HG02970 (cell line): ENCODE data around the gene NFATC1.

Experiments
- ATAC-seq: cut with Tn5 transposase; IDR thresholded peaks from one replicate; pipeline ENCODE4 v1.9.1; 2021; ENCODE audit warnings: mild to moderate bottlenecking, moderate library complexity, moderate number of reproducible peaks; ENCODE audit not compliant: unreplicated experiment, low FRiP score

Gene NFATC1

GRCh38 chr18:79452190-79452990, 56.7 kb downstream of the NFATC1 start:
- no peak for ATAC-seq

DNA sequence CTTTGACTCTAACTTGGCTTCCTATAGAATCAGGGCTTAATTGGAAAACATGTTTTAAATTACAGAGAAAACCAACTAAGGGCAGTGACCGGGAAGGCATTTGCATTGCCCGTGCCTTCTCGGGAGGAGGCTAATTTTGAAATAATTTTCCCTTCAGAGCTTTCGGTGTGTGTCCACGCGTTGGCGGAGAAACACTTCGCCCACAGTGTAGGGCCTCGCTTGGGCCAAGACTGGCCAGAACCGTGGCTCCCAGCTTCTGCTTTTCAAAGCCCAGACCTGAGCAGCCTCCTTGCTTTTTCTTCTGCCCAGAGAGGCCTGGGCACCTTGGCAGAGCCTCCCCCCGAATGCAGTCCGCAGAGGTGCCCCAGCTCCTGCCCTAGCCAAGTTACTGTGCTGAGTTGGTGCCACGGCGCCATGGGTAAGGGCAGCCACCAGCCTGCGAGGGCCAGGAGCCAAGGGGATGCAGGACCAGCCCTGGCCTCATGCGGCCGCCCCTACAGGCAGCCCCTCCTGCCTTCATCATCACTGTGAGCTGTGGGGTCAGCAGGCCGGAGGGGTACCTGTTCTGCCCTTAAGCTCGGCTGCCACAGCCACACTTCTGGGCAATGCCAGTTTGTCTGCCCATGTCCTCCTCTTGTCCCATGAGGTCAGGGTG, 57.4 kb downstream of the NFATC1 start:
- ATAC-seq = no peak

DNA sequence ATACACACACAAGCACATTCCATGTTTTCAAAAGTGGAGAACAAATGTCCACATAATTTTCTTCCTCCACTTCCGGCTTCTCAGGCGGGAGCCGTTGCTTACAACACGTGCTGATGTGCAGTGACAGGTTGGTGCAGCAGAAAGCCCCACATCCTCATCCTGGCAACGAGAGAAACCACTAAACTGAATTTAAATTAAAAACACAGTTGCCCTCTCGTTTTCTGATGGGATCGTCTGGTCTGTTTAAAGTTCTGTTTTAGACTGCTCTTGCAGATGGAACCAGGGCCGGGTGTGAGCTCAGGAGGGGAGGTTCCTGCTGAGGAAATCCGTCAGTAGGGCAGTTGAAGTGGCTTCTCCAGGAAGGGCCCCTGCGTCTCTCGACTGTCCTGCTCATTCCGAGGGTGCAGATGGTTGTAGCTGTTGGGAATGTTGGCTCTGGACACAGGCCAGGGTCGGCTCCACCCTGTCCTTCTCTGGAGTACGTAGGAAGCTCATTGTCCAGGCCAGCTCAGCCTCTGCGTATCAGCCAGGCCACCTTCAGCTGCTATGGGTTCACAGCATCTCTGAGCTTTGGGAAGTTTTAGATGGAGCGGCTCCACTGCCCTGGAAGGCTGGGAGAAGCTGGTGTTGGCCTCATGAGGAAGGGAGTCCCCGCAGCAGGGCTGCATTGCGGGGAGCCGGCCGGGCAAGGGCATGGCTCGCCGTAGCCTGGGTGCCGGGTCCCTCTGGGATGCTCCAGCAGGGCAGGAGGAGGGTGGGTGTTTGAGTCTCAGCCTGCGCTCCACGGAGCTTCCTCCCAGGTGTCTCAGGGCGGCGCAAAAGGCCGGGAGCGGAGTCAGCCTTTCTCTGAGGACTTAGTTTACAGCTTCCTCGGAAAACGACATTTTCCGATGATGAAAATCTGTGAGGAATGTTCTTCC, 58.3 kb downstream of the NFATC1 start:
- no peak for ATAC-seq

DNA sequence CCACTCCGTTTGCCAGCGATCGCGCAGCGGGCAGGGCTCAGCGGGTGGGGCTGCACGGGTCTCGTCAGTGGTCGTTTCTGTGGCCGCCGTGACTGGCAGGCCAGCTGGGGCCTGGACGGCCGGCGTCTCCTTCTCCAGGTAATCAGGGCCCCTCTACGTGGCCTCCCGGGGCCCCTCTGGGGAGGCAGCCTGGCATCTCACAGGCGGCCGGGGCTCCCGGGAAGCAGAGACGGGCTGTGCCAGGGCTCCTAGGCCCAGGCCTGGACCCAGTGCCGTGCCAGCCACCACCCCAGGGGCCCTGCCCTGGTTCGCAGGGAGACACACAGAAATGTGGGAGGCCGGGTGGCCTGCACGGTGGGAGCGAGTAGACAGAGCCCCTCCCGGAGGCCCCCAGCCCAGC, 59.5 kb downstream of the NFATC1 start:
- no peak for ATAC-seq

- ATAC-seq = no peak
These were observed 60.6 kb downstream of the NFATC1 start for GRCh38 chr18:79456105-79456980.

- no peak for ATAC-seq
These were observed 61.5 kb downstream of the NFATC1 start for GRCh38 chr18:79457239-79457638.

DNA sequence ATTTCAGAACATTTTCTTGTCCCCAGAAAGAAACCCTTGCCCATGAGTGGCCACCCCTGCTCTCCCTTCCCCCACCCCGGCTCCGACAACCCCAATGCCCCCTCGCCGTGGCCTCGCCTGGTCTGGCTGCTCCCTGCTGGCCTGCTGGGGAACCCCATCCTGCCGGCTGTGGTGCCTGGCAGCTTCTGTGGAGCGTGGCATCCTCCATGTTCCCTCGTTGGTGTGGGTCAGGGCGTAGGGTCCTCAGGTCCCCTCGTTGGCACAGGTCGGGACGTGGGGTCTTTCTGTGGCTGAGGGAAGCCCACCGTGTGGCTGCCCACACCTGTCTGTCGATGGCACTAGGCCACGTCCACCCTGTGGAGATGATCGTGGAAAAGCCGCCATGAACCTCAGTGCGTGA, 61.9 kb downstream of the NFATC1 start:
- ATAC-seq = no peak

DNA sequence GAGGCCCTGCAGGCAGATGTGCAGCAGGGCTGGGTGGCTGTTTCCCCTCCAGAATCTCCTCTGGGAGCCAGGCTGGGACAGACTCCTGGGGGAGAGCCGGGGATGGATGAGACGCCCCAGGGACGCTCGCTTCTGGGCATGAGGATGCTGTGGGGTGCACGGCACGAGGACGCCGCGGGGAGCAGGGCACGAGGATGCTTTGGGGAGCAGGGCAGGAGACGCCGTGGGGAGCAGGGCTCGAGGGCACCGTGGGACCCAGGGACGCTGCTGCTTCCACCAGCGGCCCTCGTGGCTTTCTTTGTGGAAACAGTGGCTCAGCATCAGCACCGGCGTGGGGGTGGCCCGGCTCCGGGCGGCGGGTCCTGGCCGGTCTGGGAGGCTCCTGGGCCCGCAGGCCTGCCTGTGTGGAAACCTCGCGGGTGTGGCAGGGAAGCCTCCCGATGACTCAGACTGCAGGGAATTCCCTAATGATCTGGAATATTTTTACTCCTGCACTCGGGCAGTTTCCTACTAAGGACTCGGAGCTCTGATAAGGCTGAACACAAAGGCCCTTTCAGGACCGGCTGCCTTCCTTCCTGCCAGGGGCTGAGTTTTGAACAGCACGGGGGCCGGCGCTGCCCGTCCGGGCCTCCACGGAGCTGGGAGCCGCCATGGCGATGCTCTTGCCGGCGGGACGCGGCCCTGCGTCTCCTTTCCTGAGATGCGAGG, 62.6 kb downstream of the NFATC1 start:
- ATAC-seq = no peak

DNA sequence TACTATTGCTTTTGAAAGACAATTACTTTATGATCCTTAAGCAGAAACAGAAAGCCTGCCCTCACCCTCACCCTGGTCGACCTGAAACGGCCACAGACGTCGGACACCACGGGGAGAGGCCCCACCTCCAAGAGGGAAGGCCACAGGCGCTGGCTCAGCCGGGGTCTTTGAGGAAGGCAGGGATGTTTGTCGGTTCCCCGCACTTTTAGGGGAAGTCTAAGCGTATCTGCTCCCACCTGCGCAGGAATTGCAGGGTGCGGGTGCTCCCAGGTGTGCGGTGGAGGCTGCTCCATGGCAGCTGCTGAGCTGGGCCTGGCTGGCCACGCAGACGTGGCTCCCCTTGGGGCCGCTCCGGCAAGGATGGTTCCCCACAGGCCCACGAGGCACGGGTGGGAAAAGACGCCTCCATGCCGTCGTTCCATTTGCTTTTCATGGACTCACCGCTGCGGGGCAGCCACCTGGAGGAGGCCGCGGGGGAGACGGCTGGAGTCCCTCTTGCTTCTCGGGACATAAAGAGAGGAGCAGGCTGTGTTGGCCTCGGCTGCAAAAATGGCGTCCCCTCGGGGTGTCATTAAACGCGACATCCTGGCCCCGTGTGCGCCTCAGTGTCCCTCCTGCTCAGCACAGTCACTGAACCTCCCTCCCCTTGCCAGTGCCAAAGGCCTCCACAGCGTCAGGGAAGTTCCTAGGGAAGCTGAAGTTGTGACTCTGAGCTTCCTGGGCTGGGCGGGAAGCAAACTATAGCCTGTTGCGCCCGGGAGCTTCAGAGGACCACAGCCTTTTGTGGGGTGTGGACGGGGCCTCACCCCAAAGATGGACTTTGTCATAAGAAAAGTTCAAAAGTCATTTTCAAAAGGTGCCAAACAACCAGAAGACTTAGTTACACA, 63.4 kb downstream of the NFATC1 start:
- ATAC-seq = no peak

GRCh38 chr18:79459946-79460480, 64.3 kb downstream of the NFATC1 start:
- no peak for ATAC-seq

- no peak for ATAC-seq
These were observed 65.0 kb downstream of the NFATC1 start for GRCh38 chr18:79460481-79461300.

GRCh38 chr18:79461627-79462026, 65.9 kb downstream of the NFATC1 start:
- no peak for ATAC-seq

DNA sequence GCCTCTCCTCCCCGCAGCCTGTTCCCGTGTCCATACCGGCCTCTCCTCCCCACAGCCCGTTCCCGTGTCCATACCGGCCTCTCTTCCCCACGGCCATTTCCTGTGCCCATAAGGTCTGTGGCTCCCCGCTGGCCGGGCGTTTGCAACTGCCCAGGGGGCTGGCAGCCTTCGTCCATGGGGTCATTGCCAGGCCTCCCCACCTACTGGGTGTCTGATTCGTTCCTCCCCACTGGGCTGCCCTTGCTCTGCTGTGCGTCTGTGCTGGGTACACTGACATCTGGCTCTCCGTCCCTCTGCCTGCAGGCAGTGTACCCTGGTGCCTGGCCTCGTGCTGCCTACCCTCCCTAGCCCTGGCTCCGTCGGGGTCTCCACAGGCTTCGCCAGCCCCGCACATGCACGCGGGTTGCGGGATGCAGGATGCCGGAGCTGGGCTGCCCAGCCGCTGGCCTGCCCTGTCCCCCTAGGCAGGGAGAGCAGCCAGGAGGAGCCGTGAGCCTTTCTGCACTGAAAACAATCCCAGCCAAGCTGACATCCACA, 67.8 kb downstream of the NFATC1 start:
- ATAC-seq = no peak

GRCh38 chr18:79465392-79465991, 69.8 kb downstream of the NFATC1 start:
- ATAC-seq = no peak

- ATAC-seq = no peak
These were observed 70.9 kb downstream of the NFATC1 start for GRCh38 chr18:79466591-79466990.

DNA sequence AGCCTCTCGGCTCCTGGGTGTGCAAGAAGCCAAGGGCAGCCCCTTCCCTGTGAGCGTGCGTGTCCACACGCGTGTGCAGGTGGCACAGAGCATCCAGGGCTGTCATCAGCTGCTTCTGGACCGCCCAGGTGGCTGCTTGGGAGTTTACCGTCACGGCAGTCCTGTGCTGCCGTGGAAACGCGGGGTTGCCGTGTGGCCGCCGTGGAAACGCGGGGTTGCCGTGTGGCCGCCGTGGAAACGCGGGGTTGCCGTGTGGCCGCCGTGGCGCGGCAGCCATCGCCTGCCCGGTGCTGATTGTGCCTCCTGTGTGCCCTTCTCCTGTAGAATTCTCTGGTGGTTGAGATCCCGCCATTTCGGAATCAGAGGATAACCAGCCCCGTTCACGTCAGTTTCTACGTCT, 71.4 kb downstream of the NFATC1 start:
- ATAC-seq = no peak
